Endothelial cell of umbilical vein (primary cell): ENCODE measurements around the gene AMER2. TPM values are rescaled to one million over a fixed set of nuclear protein-coding genes. Genes with fewer than 3 reads are reported as not detected.

ENCODE experiments used
- BruUV-seq: library from RNA; stranded (reverse); fragments of 400-500 nt; replicated peaks from 2 replicates; lab custom pipeline; 2021; lab: Mats Ljungman, UMichigan
- CTCF ChIA-PET: fragments of 300-600, 350-600 bp; sonication (Branson Sonifier 250); formaldehyde crosslinking; loops from one replicate; lab custom pipeline; 2021; ENCODE audit warnings: antibody characterized with exemption, inconsistent platforms; lab: Charles Lee
- POLR2A ChIA-PET: fragments of 300-600, 350-600 bp; sonication (Branson Sonifier 250); formaldehyde crosslinking; loops from one replicate; lab custom pipeline; 2021; ENCODE audit warnings: antibody characterized with exemption, inconsistent platforms; lab: Charles Lee
- DNase-seq: peaks from one replicate; pipeline ENCODE4 v3.0.0-alpha.2; 2011; ENCODE audit warnings: low read depth, low spot score
- FAIRE-seq: peaks from 2 replicates; lab custom pipeline; 2011; peaks lifted over from hg19 to GRCh38; lab: Jason Lieb, UNC
- H2AFZ ChIP-seq: 2 replicates; pipeline ENCODE4 v1.6.0; 2012; ENCODE audit warnings: low read depth, low read length, control low read depth, inconsistent platforms
- H3K27ac ChIP-seq: 2 replicates; pipeline ENCODE4 v1.5.1; 2011; ENCODE audit warnings: low read depth, mild to moderate bottlenecking, control low read depth, low read length, moderate library complexity; ENCODE audit not compliant: insufficient read depth
- H3K27me3 ChIP-seq, 2 experiments: 2 replicates each; pipeline versions ENCODE4 v1.6.0 to v1.6.1; 2011; ENCODE audit warnings: low read length in 2 of 2, mixed read lengths in 1 of 2; ENCODE audit not compliant: control insufficient read depth in 2 of 2, insufficient read depth in 2 of 2
- H3K36me3 ChIP-seq, 2 experiments: 2 replicates in 1 of 2; 3 replicates in 1 of 2; pipeline ENCODE4 v1.5.1; 2011; ENCODE audit warnings: low read length in 2 of 2, mild to moderate bottlenecking in 1 of 2, moderate library complexity in 1 of 2; ENCODE audit not compliant: control insufficient read depth in 2 of 2, insufficient read depth in 2 of 2; ENCODE audit errors: extremely low read depth in 1 of 2
- H3K4me1 ChIP-seq: 3 replicates; pipeline ENCODE4 v1.5.1; 2011; ENCODE audit warnings: mild to moderate bottlenecking, low read length; ENCODE audit not compliant: control insufficient read depth, insufficient read depth; ENCODE audit errors: extremely low read depth
- H3K4me2 ChIP-seq: 2 replicates; pipeline ENCODE4 v1.6.1; 2011; ENCODE audit warnings: low read length, control low read depth, mixed read lengths; ENCODE audit not compliant: insufficient read depth
- H3K4me3 ChIP-seq, 3 experiments: fragments of 200-600 bp in 1 of 3; sonication (generic), shearing (Covaris generic) in 1 of 3; replicated peaks in 1 of 3; 2 replicates each; pipeline ENCODE4 v1.5.1; 2011 to 2016; ENCODE audit warnings: control low read depth in 3 of 3, low read length in 3 of 3, mild to moderate bottlenecking in 2 of 3, inconsistent platforms in 1 of 3, low read depth in 1 of 3, moderate library complexity in 1 of 3; ENCODE audit not compliant: insufficient read depth in 1 of 3
- H3K79me2 ChIP-seq: 2 replicates; pipeline ENCODE4 v1.6.0; 2012; ENCODE audit warnings: low read length, inconsistent platforms; ENCODE audit not compliant: control insufficient read depth, insufficient read depth
- H3K9ac ChIP-seq: replicated peaks from 2 replicates; pipeline ENCODE3; 2011; ENCODE audit warnings: low read length, control low read depth; ENCODE audit not compliant: insufficient read depth; ENCODE audit errors: extremely low read depth
- H3K9me1 ChIP-seq: replicated peaks from 3 replicates; pipeline ENCODE4 v1.6.0; 2011; ENCODE audit warnings: mild to moderate bottlenecking, low read length; ENCODE audit not compliant: control insufficient read depth, insufficient read depth; ENCODE audit errors: extremely low read depth
- H3K9me3 ChIP-seq: replicated peaks from 2 replicates; pipeline ENCODE4 v1.5.1; 2012; ENCODE audit warnings: low read length, inconsistent platforms; ENCODE audit not compliant: control insufficient read depth, insufficient read depth
- H4K20me1 ChIP-seq: replicated peaks from 2 replicates; pipeline ENCODE3; 2011; ENCODE audit warnings: mild to moderate bottlenecking, low read length; ENCODE audit not compliant: control insufficient read depth, insufficient read depth; ENCODE audit errors: extremely low read depth
- CTCF ChIP-seq, 2 donors: IDR thresholded peaks; 1 replicate in 1 of 2; 2 replicates in 1 of 2; pipeline ENCODE4 v1.5.1; 2011; ENCODE audit warnings: low read length in 2 of 2, mild to moderate bottlenecking in 2 of 2, moderate library complexity in 2 of 2, control low read depth in 1 of 2, inconsistent platforms in 1 of 2, low read depth in 1 of 2; ENCODE audit not compliant: insufficient read depth in 1 of 2; ENCODE audit errors: extremely low read depth in 1 of 2
- EZH2 ChIP-seq: IDR thresholded peaks from 2 replicates; pipeline ENCODE4 v1.6.1; 2012; ENCODE audit warnings: borderline replicate concordance, low read depth, mild to moderate bottlenecking, moderate library complexity, low read length, inconsistent platforms; ENCODE audit not compliant: severe bottlenecking
- FOS ChIP-seq: IDR thresholded peaks from 2 replicates; pipeline ENCODE4 v1.6.1; 2011; ENCODE audit warnings: mild to moderate bottlenecking, low read length, moderate library complexity, borderline replicate concordance; ENCODE audit not compliant: insufficient read depth
- GATA2 ChIP-seq: IDR thresholded peaks from 2 replicates; pipeline ENCODE4 v1.7.0; 2011; ENCODE audit warnings: low read depth, mild to moderate bottlenecking, moderate library complexity, mixed read lengths, low read length; ENCODE audit not compliant: insufficient read length, insufficient read depth
- JUN ChIP-seq: IDR thresholded peaks from 2 replicates; pipeline ENCODE4 v1.6.1; 2011; ENCODE audit warnings: borderline replicate concordance, low read depth; ENCODE audit not compliant: insufficient read length, insufficient read depth
- MAX ChIP-seq: IDR thresholded peaks from 2 replicates; pipeline ENCODE4 v1.6.1; 2011; ENCODE audit not compliant: insufficient read depth, insufficient read length
- MYC ChIP-seq: IDR thresholded peaks from one replicate; pipeline ENCODE4 v1.6.1; 2011; ENCODE audit warnings: mild to moderate bottlenecking, low read depth, low read length
- POLR2A ChIP-seq: IDR thresholded peaks from 2 replicates; pipeline ENCODE4 v1.6.1; 2012; ENCODE audit warnings: low read depth, mild to moderate bottlenecking, control low read depth, low read length
- POLR2AphosphoS5 ChIP-seq: IDR thresholded peaks from 2 replicates; pipeline ENCODE4 v1.6.1; 2012; ENCODE audit warnings: low read depth, mild to moderate bottlenecking, control low read depth, low read length, moderate library complexity; ENCODE audit not compliant: insufficient read depth
- dilution Hi-C: fragments of 300-500 bp; cut with MboI; formaldehyde crosslinking; loops from one replicate; pipeline ENCODE4 v1.15.0; 2019; ENCODE audit warnings: low sequenced_read_pairs; ENCODE audit not compliant: extremely low pct_ligation_motif_present
- intact Hi-C: fragments of 100-400 bp; cut with micrococcal nuclease; formaldehyde crosslinking; loops from one replicate; pipeline ENCODE4 v1.10.0; 2022
- polyA plus RNA-seq, 4 experiments: library from polyadenylated mRNA; depleted of rRNA in 3 of 4; stranded (reverse) in 3 of 4; unstranded in 1 of 4; fragments of >200 nt; gene quantifications; 2 replicates each; pipeline versions ENCODE4 v1.2.1 to v1.2.3, GENCODE V29; 2011 to 2012; ENCODE audit warnings: missing spikeins in 1 of 4
- total RNA-seq: library from RNA; stranded (reverse); gene quantifications from 2 replicates; pipeline ENCODE4 v1.2.3, GENCODE V29; 2021

Gene AMER2
- total and polyA plus RNA-seq, 2 donors (not counting 3 experiments of a cell fraction or from before 2014, with no cell fraction given), result not detected

GRCh38 chr13:25178070-25178469 is 6.0 kb upstream of the AMER2 start:
- Histone ChIP-seq H3K9me3 (no peaks in the 10 kb centered on the region), H3K36me3 (no peaks in the 10 kb centered on the region), H3K9ac (no peak overlapping the region), H3K4me2 (no peak overlapping the region), H3K9me1 (no peaks in the 10 kb centered on the region), H4K20me1 (no peaks in the 10 kb centered on the region), H3K4me3 (no peak overlapping the region), H2AFZ (no peak overlapping the region), H3K79me2 (no peaks in the 10 kb centered on the region), H3K27ac (no peak overlapping the region), H3K4me1 (no peaks in the 10 kb centered on the region), H3K27me3 (peaks cover 7 to 8% of the 10 kb centered on the region in 2 experiments)
- CTCF ChIA-PET, result interaction anchor here (1.3 kb wide), 1 partner anchor 182 kb away, joined by 3 read pairs; no protein-coding TSS in a partner anchor
- no peak for FAIRE-seq
- BruUV-seq, result no TSS peak
- POLR2A ChIA-PET, result no interaction called here
- no peak for DNase-seq
- dilution Hi-C loops (no loop called here), intact Hi-C loops (no loop called here)
- TF ChIP-seq GATA2 (no peak), MAX (no peak), MYC (no peak), POLR2A (no peak), EZH2 (no peak), JUN (no peak)

GRCh38 chr13:25177636-25178035 is 5.5 kb upstream of the AMER2 start:
- Histone ChIP-seq H3K4me1 (no peaks in the 10 kb centered on the region), H3K9ac (no peak overlapping the region), H3K27me3 (peaks cover 9 to 11% of the 10 kb centered on the region in 2 experiments), H3K27ac (no peak overlapping the region), H3K4me2 (no peak overlapping the region), H2AFZ (no peak overlapping the region), H3K4me3 (no peak overlapping the region), H3K79me2 (no peaks in the 10 kb centered on the region), H3K9me1 (no peaks in the 10 kb centered on the region), H3K36me3 (no peaks in the 10 kb centered on the region), H3K9me3 (no peaks in the 10 kb centered on the region), H4K20me1 (no peaks in the 10 kb centered on the region)
- DNase-seq, result no peak
- no TSS peak for BruUV-seq
- ChIA-PET CTCF (interaction anchor here (1.3 kb wide), 1 partner anchor 182 kb away, joined by 3 read pairs; no protein-coding TSS in a partner anchor), POLR2A (no interaction called here)
- TF ChIP-seq POLR2A, result no peak
- TF ChIP-seq CTCF (IDR thresholded peaks at IDR 0.05; ENCODE audit: extremely low read depth in 1 of 2, insufficient read depth in 1 of 2, low read depth in 1 of 2, low read length in 2 of 2), result no peak
- no peak for TF ChIP-seq JUN
- TF ChIP-seq EZH2, result no peak
- no peak for TF ChIP-seq MAX
- TF ChIP-seq POLR2AphosphoS5, result no peak
- TF ChIP-seq FOS, result no peak
- TF ChIP-seq MYC, result no peak
- no peak for TF ChIP-seq GATA2
- intact Hi-C loops (no loop called here), dilution Hi-C loops (no loop called here)
- no peak for FAIRE-seq
